ENCODE results near the gene UBE2I. TPM values are rescaled to one million over a fixed set of nuclear protein-coding genes. Genes with fewer than 3 reads are reported as not detected.

UBE2I gene
- total RNA-seq, 1 experiment from 2014 or later, result 71.3 TPM

DNA sequence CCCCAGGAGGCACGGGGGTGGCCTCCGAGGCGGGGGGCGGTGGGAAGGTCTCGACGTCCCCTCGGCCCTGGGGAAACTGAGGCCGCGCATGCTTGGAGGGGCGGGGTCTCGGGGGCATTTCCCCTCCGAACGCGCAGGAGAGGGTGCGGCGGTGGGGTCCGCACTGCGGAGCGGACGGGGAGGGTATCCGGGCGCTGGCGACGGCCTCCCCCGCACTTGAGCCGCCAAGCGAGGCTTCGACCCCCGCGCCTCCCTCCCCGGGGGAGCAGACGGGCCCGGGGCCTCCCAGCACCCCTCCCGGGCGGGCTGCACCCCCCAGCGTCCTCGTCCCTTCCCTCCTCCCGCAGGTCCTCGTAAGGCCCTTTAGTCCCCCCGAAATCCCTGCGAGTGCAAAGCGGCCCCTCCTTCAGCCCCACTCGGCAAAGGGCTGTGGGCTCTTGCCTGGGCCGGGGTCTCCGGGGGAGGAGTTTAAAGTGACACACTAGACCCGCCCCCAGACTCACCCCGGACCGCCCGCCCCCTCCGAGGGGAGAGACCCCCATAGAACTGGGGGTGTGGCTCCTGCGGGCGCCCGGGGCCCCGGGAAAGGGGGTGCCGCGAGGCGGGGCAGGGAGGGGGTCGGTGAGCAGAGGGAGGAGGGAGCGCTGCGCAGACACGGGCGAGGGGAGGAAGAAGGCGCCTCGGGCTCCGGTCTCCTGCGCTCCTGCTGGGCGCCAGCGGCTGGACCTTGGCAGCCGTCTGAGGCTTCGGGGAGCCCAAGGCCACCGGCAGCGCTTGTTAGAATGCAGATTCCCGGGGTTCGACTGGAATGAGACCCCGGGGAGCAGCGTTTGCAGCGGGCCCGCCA lies 24.6 kb downstream of the UBE2I start:
- no peak for DNase-seq
- peak overlapping the region; percentile 56 for H3K4me3 ChIP-seq (ENCODE audit: low read length)

DNA sequence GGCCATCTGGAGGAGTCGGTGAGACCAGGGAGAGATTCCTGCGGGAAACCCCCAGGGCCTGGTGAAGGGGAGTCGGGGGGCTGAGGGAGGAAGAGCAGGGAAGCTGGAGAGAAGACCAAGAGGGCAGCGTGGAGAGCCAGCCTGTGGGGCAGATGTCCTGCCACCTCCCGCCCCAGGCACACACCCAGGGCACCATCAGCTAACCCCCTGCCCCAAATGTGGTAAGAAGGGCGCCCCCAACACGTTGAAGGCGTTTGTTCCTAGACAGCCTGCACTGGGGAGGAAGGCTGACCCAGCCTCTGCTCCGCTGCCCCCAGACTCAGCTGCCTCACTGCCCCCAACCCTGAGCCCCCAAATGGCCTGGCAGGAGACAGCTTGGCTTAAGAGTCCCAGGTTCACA lies 25.3 kb downstream of the UBE2I start:
- no peak for ATAC-seq
- no peaks in the 10 kb centered on the region for H3F3A ChIP-seq (ENCODE audit: low read length, unreplicated experiment)
- no peak overlapping the region for H3K27ac ChIP-seq (ENCODE audit: low read length)
- no peaks in the 10 kb centered on the region for H3K79me2 ChIP-seq (ENCODE audit: low read length)
- intact Hi-C loops (cut with micrococcal nuclease), result no loop called here
- no peak for DNase-seq
- H2AFZ ChIP-seq (ENCODE audit: low read length), result no peak overlapping the region
- H3K4me1 ChIP-seq (ENCODE audit: insufficient read depth, low read length), result peaks cover 12% of the 10 kb centered on the region; the same call in 1 of the 2 replicates
- ChIA-PET CTCF (no interaction called here), POLR2A (ENCODE audit: unreplicated experiment) (no interaction called here)
- H3K4me3 ChIP-seq (ENCODE audit: low read length), result no peak overlapping the region
- H3K4me2 ChIP-seq (ENCODE audit: low read length), result no peak overlapping the region
- no peaks in the 10 kb centered on the region for H3K27me3 ChIP-seq (ENCODE audit: low read length)
- no peak for TF ChIP-seq CTCF (conservative IDR thresholded peaks at IDR 0.05; ENCODE audit: low read depth, low read length)
- no peak for TF ChIP-seq EZH2 (IDR thresholded peaks at IDR 0.05; ENCODE audit: low read length, unreplicated experiment)
- no peak for TF ChIP-seq EZH2phosphoT487 (IDR thresholded peaks at IDR 0.05; ENCODE audit: borderline replicate concordance, low read length)
- no peak overlapping the region for H3K9ac ChIP-seq (ENCODE audit: low read length)
- no peaks in the 10 kb centered on the region for H3K9me2 ChIP-seq (replicated peaks; ENCODE audit: low read length)
- no peaks in the 10 kb centered on the region for H4K20me1 ChIP-seq (ENCODE audit: low read length)
- no peaks in the 10 kb centered on the region for H3K36me3 ChIP-seq (ENCODE audit: low read depth, low read length)
- no TSS peak for BruUV-seq (replicated peaks)
- no peaks in the 10 kb centered on the region for H3K9me3 ChIP-seq (ENCODE audit: low read length)

More for the DNA sequence above, 24.6 kb downstream of the UBE2I start:
- TF ChIP-seq EZH2 (IDR thresholded peaks at IDR 0.05; ENCODE audit: low read length, unreplicated experiment), result no peak
- TF ChIP-seq EZH2phosphoT487 (IDR thresholded peaks at IDR 0.05; ENCODE audit: borderline replicate concordance, low read length), result no peak
- no peak for TF ChIP-seq CTCF (conservative IDR thresholded peaks at IDR 0.05; ENCODE audit: low read depth, low read length)
- H3K36me3 ChIP-seq (ENCODE audit: low read depth, low read length), result no peaks in the 10 kb centered on the region
- H3K4me1 ChIP-seq (ENCODE audit: insufficient read depth, low read length), result peaks cover 12% of the 10 kb centered on the region; the same call in 1 of the 2 replicates
- H3F3A ChIP-seq (ENCODE audit: low read length, unreplicated experiment), result no peaks in the 10 kb centered on the region
- no peak overlapping the region for H3K27ac ChIP-seq (ENCODE audit: low read length)
- no TSS peak for BruUV-seq (replicated peaks)
- H3K9ac ChIP-seq (ENCODE audit: low read length), result no peak overlapping the region
- H3K9me3 ChIP-seq (ENCODE audit: low read length), result no peaks in the 10 kb centered on the region
- no peak for ATAC-seq
- POLR2A ChIA-PET (ENCODE audit: unreplicated experiment), result no interaction called here
- H2AFZ ChIP-seq (ENCODE audit: low read length), result no peak overlapping the region
- H3K9me2 ChIP-seq (replicated peaks; ENCODE audit: low read length), result no peaks in the 10 kb centered on the region
- intact Hi-C loops (cut with micrococcal nuclease), result no loop called here
- CTCF ChIA-PET, result interaction anchor here (0.6 kb wide), 1 partner anchor 9 kb away, joined by 3 read pairs; no protein-coding TSS in a partner anchor
- H3K79me2 ChIP-seq (ENCODE audit: low read length), result no peaks in the 10 kb centered on the region
- H3K4me2 ChIP-seq (ENCODE audit: low read length), result peak overlapping the region; percentile 75
- no peaks in the 10 kb centered on the region for H3K27me3 ChIP-seq (ENCODE audit: low read length)
- H4K20me1 ChIP-seq (ENCODE audit: low read length), result no peaks in the 10 kb centered on the region

Measured in PC-3 (cell line).